SK-N-SH treated with all-trans-retinoic acid at 6 μM for 48 hours (cell line): ENCODE results near the gene TPRKB.
A peak's percentile ranks its signal among the peaks of the same experiment; 100 is the strongest.

Experiments used
- ATAC-seq: fragments of 200-7000 bp; cut with Tn5 transposase; 3 replicates; pipeline ENCODE4 v1.9.1; 2020; ENCODE audit warnings: mild to moderate bottlenecking, moderate library complexity
- ARNTL ChIP-seq: fragments of 450-650 bp; formaldehyde crosslinking; IDR thresholded peaks from 2 replicates; pipeline ENCODE4 v1.5.0; 2020; ENCODE audit warnings: low read depth, mild to moderate bottlenecking, moderate library complexity, borderline replicate concordance
- BACH2 ChIP-seq: fragments of 250-450 bp; sonication (Bioruptor Pico); IDR thresholded peaks from 2 replicates; pipeline ENCODE4 v1.9.0; 2021; ENCODE audit warnings: mild to moderate bottlenecking, borderline replicate concordance
- CREB5 ChIP-seq: fragments of 250-450 bp; sonication (Bioruptor Pico); IDR thresholded peaks from 2 replicates; pipeline ENCODE4 v1.5.1; 2020; ENCODE audit warnings: low read depth, mild to moderate bottlenecking, moderate library complexity
- CSDC2 ChIP-seq: fragments of 250-450 bp; sonication (Bioruptor Pico); IDR thresholded peaks from 2 replicates; pipeline ENCODE4 v1.5.0; 2020; ENCODE audit warnings: mild to moderate bottlenecking, moderate library complexity
- CSRNP3 ChIP-seq: fragments of 250-450 bp; sonication (Bioruptor Pico); IDR thresholded peaks from 2 replicates; pipeline ENCODE4 v1.5.1; 2021; ENCODE audit warnings: mild to moderate bottlenecking, moderate library complexity
- ESRRG ChIP-seq: fragments of 250-450 bp; sonication (Bioruptor Pico); IDR thresholded peaks from 2 replicates; pipeline ENCODE4 v1.6.1; 2021; ENCODE audit warnings: mild to moderate bottlenecking
- GLIS3 ChIP-seq: fragments of 250-450 bp; sonication (Bioruptor Pico); IDR thresholded peaks from 2 replicates; pipeline ENCODE4 v1.5.0; 2020; ENCODE audit warnings: mild to moderate bottlenecking, moderate library complexity
- ISL1 ChIP-seq: fragments of 250-450 bp; sonication (Bioruptor Pico); IDR thresholded peaks from 2 replicates; pipeline ENCODE4 v2.1.2; 2022; ENCODE audit warnings: mild to moderate bottlenecking, moderate library complexity
- OSR1 ChIP-seq: fragments of 250-450 bp; sonication (Bioruptor Pico); IDR thresholded peaks from 2 replicates; pipeline ENCODE4 v1.8.0; 2022; ENCODE audit warnings: moderate library complexity, mild to moderate bottlenecking, inconsistent platforms
- PATZ1 ChIP-seq: fragments of 250-450 bp; sonication (Bioruptor Pico); IDR thresholded peaks from 2 replicates; pipeline ENCODE4 v1.8.0; 2020; ENCODE audit warnings: mild to moderate bottlenecking, moderate library complexity, borderline replicate concordance
- POU6F1 ChIP-seq: fragments of 250-450 bp; sonication (Bioruptor Pico); IDR thresholded peaks from 2 replicates; pipeline ENCODE4 v1.8.0; 2021; ENCODE audit warnings: low read depth, mild to moderate bottlenecking, moderate library complexity, borderline replicate concordance
- PPARA ChIP-seq: fragments of 250-450 bp; sonication (Bioruptor Pico); IDR thresholded peaks from 2 replicates; pipeline ENCODE4 v1.5.0; 2020; ENCODE audit warnings: mild to moderate bottlenecking, borderline replicate concordance
- RARB ChIP-seq: fragments of 250-450 bp; sonication (Bioruptor Pico); IDR thresholded peaks from 2 replicates; pipeline ENCODE4 v1.8.0; 2021; ENCODE audit warnings: mild to moderate bottlenecking, moderate library complexity
- SNAI2 ChIP-seq: fragments of 250-450 bp; sonication (Bioruptor Pico); IDR thresholded peaks from 2 replicates; pipeline ENCODE4 v1.5.0; 2020; ENCODE audit warnings: mild to moderate bottlenecking, moderate library complexity
- TCF4 ChIP-seq: fragments of 250-450 bp; sonication (Bioruptor Pico); IDR thresholded peaks from 2 replicates; pipeline ENCODE4 v1.8.0; 2021; ENCODE audit warnings: mild to moderate bottlenecking, moderate library complexity, borderline replicate concordance
- TOX ChIP-seq: fragments of 250-450 bp; sonication (Bioruptor Pico); IDR thresholded peaks from 2 replicates; pipeline ENCODE4 v1.8.0; 2021; ENCODE audit warnings: mild to moderate bottlenecking, moderate library complexity, borderline replicate concordance
- TSHZ2 ChIP-seq: fragments of 250-450 bp; sonication (Bioruptor Pico); IDR thresholded peaks from 2 replicates; pipeline ENCODE4 v1.5.0; 2020; ENCODE audit warnings: mild to moderate bottlenecking, moderate library complexity
- ZC3H10 ChIP-seq: fragments of 250-450 bp; sonication (Bioruptor Pico); IDR thresholded peaks from 2 replicates; pipeline ENCODE4 v1.5.1; 2021; ENCODE audit warnings: mild to moderate bottlenecking, moderate library complexity
- ZFP3 ChIP-seq: fragments of 250-450 bp; sonication (Bioruptor Pico); IDR thresholded peaks from 2 replicates; pipeline ENCODE4 v1.5.0; 2020; ENCODE audit warnings: mild to moderate bottlenecking, moderate library complexity
- ZFP30 ChIP-seq: fragments of 450-650 bp; formaldehyde crosslinking; IDR thresholded peaks from 2 replicates; pipeline ENCODE4 v1.5.0; 2022; ENCODE audit warnings: mild to moderate bottlenecking, moderate library complexity
- ZNF565 ChIP-seq: fragments of 450-650 bp; formaldehyde crosslinking; conservative IDR thresholded peaks from 2 replicates; pipeline ENCODE4 v1.5.0; 2020; ENCODE audit warnings: low read depth, mild to moderate bottlenecking, moderate library complexity
- ZNF70 ChIP-seq: fragments of 450-650 bp; formaldehyde crosslinking; IDR thresholded peaks from 2 replicates; pipeline ENCODE4 v1.5.0; 2020; ENCODE audit warnings: mild to moderate bottlenecking, moderate library complexity
- ZNF8 ChIP-seq: fragments of 450-650 bp; formaldehyde crosslinking; IDR thresholded peaks from 2 replicates; pipeline ENCODE4 v1.5.0; 2020; ENCODE audit warnings: mild to moderate bottlenecking, moderate library complexity

TPRKB gene

GRCh38 chr2:73766349-73766748 is 29.2 kb upstream of the TPRKB start:
- ATAC-seq: no peak
- TF ChIP-seq ARNTL (CRISPR knock-in tag) (no peak), ZC3H10 (CRISPR knock-in tag) (no peak)

- ATAC-seq: no peak
- no peak for TF ChIP-seq ZFP3 (CRISPR knock-in tag)
- TF ChIP-seq SNAI2 (CRISPR knock-in tag): no peak
- no peak for TF ChIP-seq ISL1
- no peak for TF ChIP-seq ZFP30
- no peak for TF ChIP-seq POU6F1
- TF ChIP-seq PPARA (CRISPR knock-in tag): no peak
- TF ChIP-seq CSDC2 (CRISPR knock-in tag): no peak
- TF ChIP-seq TOX (CRISPR knock-in tag): no peak
- no peak for TF ChIP-seq CSRNP3 (CRISPR knock-in tag)
- TF ChIP-seq RARB (CRISPR knock-in tag): no peak
- TF ChIP-seq PATZ1 (CRISPR knock-in tag): no peak
- TF ChIP-seq CREB5 (CRISPR knock-in tag): no peak
- no peak for TF ChIP-seq GLIS3
- TF ChIP-seq TSHZ2 (CRISPR knock-in tag): no peak
- no peak for TF ChIP-seq ESRRG (CRISPR knock-in tag)
- TF ChIP-seq OSR1 (CRISPR knock-in tag): no peak
- TF ChIP-seq ZNF565 (CRISPR knock-in tag): no peak
- TF ChIP-seq ZNF70: no peak
- TF ChIP-seq ZNF8: no peak
- TF ChIP-seq TCF4 (CRISPR knock-in tag): no peak
- TF ChIP-seq, all 23 proteins: peak for 0
Observed at GRCh38 chr2:73764945-73765344, 27.8 kb upstream of the TPRKB start.

- peak; percentile 69 for ATAC-seq
- no peak for TF ChIP-seq ARNTL (CRISPR knock-in tag)
- TF ChIP-seq GLIS3: no peak
- no peak for TF ChIP-seq BACH2 (CRISPR knock-in tag)
- no peak for TF ChIP-seq POU6F1
- no peak for TF ChIP-seq OSR1 (CRISPR knock-in tag)
- TF ChIP-seq TSHZ2 (CRISPR knock-in tag): no peak
- no peak for TF ChIP-seq ZC3H10 (CRISPR knock-in tag)
- no peak for TF ChIP-seq CREB5 (CRISPR knock-in tag)
- no peak for TF ChIP-seq ZNF565 (CRISPR knock-in tag)
- TF ChIP-seq RARB (CRISPR knock-in tag): no peak
Observed at GRCh38 chr2:73762571-73762970, 25.4 kb upstream of the TPRKB start.
